GM21825 (cell line): ENCODE measurements around the gene TECPR2.

Source experiments
- ATAC-seq: cut with Tn5 transposase; IDR thresholded peaks from one replicate; pipeline ENCODE4 v1.9.1; 2021; ENCODE audit warnings: mild to moderate bottlenecking, moderate library complexity; ENCODE audit not compliant: unreplicated experiment

The TECPR2 gene

DNA sequence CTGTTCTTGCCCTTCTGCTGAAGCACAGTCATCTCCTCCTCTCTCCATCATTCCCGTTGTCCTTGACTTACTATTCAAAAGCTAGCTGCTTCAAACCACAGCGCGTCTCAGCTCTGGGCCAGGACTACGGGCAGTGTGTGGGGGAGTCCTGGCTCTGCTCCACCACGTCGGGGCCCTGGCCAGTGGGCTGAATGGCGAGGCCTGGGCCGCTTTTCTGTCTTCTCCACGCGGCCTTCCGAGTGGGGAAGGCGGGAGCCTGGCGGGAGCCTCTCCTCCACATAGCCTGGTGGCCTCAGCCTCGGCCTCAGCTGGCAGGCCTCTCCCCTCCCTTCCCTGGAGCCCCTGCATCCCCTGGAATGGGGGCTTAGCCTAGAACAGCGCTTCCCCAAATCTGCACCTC, 130.4 kb downstream of the TECPR2 start:
- no peak for ATAC-seq

DNA sequence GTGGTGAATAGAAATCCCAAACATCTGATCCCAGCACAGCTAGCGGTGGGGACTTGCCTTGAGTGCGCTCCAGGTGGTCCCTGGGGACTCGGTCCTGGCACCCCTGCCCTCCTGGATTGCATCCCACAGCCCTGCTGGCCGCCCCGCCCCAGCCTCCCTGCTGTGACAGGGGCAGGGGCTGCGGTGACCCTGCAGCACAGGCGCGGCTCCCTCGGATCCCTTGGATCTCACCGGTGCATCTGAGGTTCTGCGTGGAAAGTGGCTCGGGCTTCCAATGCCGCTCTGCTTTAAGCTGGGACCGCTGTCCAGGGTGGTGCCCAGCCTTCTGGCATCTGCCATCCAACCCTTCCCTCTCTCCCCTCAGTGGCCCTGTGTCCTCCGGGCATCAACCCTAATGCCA, 130.8 kb downstream of the TECPR2 start:
- ATAC-seq, result no peak

DNA sequence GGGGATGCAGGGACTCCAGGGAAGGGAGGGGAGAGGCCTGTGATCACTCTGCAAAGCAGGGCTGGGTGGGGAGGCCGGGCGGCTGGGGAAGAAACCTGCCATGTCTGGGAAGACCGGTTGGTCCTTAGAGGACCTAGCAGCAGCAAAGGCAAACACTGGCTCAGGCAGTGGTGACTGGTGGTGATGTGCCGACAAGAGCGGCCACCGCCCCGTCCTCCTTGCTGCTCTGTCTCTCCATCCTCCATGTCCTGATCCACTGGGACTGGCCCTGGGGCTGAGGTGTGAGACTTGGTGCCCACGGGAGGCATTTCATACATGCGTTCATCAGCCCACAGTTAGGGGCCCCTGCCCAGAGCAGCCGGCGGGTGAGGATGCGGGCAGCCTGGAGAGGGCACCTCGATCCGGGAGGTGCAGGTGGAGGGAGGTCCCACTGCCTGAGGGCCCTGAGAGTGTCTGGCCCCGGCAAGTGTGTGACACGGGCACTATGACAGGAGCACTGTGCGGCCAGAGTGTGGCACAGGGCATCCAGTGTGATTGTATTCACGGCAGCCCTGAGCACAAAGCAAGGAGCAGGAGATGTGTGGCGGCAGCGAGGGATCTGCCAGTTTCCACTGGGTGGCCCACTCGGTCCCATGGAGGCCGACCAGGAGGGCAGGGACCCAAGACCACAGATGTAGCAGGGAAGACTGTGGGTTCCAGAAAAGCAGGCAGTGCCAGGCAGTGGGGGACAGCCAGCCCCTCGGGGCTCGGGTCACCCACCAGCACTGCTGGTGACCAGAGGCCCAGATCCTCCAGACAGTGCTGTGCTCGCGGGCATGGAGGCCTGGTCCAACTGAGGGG, 133.0 kb downstream of the TECPR2 start:
- no peak for ATAC-seq

DNA sequence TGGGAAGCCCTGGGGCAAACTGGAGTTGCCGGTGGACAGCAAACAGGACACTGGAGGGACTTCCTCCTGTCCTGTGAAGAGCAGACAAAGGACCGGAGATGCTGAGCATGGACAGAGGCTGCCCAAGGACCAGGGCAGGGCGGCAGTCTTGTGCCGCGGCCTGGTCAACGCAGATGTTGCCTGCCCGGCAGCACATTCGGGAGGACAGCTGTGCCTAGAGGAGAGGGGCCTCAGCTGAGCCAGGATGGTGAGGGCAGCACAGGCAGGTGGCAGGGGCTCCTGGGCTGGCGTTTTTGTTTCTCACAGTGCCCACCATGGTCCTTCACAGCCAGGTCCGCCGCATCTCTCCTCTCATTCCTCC, 133.6 kb downstream of the TECPR2 start:
- no peak for ATAC-seq

DNA sequence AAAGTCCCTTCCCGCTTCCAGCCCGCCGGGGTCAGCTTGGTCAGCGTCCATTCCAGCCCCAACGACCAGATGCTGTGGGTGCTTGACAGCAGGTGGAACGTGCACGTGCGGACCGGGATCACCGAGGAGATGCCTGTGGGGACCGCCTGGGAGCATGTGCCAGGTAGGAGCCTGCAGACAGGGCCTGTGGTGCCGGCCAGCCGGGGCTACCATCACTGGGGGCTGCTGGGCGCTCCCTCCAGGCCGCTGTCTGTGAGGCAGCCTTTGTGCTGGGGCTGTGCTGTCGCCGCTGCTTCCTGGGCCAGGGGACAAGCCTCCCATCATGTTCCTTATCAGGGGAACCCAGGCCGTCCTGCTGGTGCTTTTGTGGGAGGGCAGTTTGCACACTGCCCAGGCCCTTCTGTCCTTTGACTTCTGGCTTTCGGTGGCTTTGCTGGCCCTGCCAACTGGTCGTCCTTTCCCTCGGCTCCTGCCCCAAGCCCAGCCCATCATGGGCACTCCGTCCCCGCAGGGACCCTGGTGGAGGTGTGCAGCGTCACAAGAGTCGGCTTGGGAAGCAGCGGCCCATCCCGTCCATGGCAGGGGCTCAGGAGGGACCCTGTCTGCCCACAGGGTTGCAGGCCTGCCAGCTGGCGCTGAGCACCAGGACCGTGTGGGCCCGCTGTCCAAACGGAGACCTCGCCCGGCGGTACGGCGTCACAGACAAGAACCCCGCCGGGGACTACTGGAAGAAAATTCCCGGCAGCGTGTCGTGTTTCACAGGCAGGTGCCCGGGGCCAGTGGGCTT, 134.4 kb downstream of the TECPR2 start:
- ATAC-seq, result no peak

DNA sequence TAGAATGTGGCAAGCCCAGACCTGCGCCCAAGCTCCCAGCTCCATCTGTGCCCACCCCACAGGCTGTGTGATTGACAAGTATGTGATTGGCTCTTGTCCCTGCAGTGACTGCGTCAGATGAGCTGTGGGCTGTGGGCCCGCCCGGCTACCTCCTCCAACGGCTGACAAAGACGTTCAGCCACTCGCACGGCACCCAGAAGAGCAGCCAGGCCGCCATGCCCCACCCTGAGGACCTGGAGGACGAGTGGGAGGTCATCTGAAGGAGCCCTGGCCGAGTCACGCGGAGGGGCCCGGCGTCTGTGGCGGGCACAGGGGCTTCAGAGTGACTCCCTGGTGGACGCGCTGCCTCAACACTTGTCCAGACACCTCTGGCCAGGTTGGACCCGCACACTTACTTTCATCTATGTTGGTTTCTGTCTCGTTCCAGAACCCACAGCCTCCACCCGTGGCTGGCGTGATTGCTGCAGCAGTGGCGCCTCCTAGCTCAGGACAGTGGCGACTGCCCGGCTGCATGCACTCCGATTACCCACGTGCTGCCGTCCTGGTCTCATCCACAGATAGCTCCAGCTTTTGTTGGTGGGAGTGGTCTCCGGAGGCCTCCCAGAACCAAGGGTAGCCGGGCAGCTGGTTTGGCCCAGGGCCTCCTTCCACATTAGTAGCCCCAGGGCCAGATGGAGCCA, 135.4 kb downstream of the TECPR2 start:
- no peak for ATAC-seq

DNA sequence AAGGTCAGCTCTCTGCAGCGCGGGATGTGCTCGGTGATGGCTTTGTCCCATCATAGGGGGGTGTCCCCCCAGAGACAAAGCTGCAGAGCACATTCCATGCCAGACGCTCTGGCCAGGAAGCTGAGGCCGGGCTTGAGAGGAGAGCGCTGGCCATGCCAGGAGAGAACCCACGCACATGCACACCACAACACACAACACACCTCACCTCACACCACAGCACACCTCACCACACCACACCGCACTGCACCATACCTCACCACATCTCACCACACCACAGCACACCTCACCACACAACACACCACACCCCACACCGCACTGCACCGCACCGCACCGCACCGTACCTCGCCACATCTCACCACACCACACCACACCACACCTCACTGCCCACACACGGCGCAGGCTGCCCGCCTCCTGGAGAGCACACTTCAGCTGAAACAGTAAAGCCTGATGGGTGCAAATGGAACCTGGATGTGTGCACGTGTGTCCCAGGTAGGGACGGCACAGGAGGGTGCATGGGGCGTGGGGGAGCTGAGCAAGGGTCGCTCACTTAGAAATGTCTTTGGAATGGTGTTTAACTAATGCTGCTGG, 136.0 kb downstream of the TECPR2 start:
- no peak for ATAC-seq

DNA sequence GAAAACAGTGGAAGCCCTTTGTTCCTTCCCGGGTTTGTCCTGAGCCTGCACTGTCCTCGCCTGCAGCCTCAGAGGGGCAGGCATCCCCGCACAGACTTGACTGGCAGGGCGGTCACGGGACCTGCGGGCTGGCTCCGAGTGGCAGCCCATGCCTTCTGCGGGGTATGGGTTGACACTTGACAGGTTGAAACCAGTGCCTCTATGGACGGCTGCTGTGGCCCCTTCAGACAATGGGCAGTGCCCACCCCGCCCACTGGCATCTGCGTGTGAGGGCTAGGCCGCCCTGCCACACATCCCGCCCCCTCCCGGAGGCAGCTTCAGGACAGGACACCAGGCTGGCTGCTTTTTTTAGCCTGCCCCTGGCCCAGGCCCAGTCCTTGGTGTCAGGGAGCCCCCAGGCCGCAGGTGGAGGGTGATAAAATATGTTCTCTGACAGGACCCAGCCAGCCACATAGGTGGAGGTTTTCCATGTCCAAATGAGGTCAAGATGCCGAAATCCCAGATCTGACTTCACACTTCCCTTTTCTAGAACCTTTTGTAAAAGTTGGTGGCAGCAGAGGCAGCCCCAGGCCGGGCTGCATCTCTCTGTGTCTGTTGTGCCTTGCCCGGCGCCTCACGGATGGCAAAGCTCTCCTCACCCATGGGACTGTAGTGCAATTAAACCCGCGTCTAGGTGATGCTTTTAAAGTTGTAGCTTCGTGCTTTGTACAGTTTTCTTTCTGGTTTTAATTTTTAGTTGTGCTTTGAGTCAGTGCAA, 136.8 kb downstream of the TECPR2 start:
- ATAC-seq, result no peak

DNA sequence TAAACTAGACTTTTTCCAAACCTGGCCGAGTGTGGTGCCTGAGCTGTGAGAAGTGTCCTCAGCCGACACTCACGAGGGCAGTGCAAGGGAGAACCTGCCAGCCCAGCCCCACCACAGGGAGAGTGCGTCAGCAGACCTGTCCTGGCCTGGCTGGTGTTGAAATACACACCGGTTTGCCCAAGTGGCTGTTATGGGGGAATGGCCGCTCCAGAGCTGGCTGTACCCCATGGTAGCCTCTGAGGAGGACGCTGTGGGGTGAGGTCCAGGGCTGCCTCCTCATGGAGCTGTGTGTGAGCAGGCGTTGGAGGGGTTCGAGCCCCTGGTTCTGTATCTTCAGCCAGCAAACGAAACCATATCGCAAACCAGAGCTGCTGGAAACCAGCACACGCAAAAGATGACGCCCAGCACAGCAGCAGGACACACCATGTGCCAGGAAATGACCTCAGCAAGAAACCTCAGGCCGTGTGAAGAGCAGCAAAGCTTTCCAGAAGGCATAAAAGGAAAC, 137.5 kb downstream of the TECPR2 start:
- no peak for ATAC-seq

DNA sequence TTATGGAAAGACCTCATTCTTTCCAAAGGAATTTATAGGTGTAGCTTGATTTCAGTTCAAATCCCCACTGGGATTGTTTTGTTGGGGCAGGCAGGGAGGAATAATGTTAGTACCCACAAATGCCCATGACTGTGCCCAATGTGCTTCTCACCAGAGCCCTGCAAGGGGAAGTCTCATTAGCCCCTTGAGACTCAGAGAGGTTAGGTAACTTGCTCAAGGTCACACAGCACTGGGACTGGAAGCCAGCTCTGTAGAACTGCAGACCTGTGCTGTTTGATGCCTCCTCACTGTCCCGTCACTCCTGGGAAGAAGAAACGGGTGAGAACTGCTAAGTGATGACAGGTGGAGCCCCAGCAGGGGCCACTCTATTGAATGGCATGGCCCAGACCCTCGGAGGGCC, 138.0 kb downstream of the TECPR2 start:
- ATAC-seq, result no peak

DNA sequence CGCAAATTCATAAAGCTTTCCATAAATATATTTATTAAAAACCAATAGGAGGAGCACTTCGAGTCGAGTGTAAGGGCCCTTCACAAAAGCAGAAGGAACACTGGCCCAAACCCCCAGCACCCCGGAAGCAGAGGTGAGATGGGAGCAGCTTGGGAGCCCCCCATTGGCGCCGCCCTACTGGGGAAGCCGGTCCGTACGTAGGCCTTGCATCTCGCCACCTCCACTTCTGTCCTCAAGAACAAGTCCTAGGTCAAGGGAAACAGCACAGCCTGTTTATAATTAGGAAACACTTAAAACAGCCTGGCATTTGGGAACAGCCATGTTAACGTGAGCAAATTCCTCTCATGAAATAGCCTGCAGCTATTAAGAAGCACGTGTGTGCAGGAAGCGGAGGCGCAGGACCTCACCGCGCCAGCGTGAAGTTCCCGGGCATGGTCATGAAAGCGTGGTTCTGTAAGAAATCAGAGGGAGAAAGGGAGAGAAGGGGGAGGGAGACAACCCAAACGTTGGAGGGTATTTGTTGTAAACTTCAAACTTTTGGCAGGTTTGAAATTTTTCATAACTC, 139.1 kb downstream of the TECPR2 start:
- ATAC-seq, result no peak

DNA sequence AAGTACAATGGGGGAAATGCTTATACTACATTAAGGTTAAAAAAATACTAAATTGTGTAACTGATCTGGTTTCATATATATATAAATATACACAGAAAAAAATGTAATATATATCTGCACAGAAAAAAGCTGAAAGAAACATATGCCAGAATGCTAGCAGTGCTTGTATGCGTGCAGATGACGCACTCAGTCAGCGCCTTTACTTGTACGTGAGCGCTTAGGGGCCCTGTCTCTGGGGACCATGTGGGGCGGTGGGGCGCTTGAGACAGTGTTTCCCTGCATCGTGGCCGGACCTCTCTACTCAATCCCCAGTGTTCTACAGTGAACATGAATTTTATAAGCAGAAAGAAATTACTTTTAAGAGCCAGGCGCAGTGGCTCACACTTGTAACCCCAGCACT, 139.8 kb downstream of the TECPR2 start:
- ATAC-seq, result no peak

DNA sequence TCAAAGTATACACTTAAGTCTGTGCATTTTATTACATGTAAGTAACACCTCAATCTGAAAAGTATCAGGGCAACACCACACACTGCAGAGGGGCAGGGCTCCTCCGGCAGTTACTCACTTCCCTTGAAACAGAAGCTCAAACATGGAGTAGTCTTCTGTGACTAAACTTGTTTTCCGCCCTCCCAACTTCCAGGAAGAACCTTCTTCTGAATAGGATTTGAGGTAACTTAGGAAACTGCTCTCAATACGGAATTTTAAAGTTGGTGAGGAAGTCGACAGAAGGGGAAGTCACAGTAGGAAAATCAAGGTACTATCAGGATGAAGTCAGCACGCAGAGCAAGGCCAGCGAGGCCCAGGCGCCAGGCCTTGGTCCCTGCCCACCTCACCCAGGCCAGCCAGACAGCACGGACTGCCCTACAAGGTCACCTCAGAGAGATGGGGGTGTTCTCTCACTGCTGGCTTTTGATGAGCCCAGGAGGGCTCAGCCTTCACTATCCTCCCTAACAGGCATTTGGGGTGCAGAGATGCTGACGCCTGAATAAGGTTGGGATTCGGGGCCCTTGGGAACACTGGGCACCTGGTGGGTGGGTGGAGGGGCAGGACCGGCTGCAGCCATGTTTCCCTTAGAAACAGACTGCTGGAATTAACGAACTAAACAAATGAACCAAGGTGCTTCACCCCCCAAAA, 141.0 kb downstream of the TECPR2 start:
- ATAC-seq, result no peak

DNA sequence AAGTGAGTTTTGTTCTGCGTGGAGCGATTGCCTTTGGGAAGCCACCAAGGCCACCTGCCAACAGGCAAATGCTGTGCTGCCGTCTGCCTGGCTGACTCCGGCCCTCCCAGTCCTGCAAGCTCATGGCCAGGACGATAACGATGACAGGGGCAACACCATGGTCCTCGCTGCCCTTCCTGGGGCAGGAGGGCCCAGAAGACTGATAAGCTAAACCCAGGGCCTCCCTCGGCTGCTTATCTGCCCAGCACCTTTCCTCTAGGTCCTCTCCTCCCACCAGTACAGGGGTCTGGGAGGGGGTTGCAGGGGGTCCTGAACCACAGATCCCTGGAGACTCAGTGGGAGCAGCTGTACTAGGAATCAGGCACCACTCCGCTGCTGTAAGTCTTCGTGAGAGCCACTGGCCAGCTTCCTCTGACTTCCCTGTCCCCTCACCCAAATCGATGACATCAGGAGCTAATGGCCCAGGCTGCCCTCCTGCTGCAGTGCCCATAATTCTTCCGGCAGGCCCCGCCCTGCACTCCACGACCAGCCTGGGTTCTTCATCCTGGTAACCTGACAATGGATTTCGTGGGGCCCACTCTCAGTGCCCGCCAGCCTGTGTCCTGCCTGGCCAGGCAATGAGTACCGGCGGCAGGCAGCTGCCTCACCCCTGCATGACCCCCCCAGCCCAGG, 141.7 kb downstream of the TECPR2 start:
- no peak for ATAC-seq

DNA sequence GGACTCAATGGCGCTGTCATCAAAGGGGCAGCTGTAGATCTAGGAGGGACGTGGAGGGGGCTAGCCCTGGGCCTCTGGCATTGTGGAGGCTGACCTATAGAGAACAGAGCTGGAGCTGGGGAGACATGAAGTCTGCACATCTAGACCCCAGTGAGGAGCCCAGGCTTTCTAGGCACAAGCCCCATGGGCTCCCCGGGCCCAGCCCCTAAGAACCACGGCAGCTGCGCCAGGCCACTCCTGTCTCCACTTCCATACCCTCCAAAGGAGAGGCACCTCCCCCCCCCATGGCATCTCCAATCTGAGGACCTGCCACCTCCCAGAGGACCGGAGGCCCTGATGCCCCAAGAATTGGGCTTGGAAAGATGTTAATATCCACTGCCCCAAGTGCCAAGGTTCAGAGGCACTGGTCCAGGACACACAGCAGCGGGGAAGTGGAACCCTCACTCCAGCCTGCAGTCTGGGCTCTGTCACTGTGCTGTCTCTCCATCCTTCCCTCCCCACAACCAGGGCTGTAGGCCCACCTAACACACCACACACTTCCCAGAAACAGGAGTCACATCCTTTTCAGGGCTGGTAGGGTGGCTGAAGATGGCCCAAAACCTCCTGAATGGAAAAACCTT, 142.4 kb downstream of the TECPR2 start:
- ATAC-seq, result no peak

DNA sequence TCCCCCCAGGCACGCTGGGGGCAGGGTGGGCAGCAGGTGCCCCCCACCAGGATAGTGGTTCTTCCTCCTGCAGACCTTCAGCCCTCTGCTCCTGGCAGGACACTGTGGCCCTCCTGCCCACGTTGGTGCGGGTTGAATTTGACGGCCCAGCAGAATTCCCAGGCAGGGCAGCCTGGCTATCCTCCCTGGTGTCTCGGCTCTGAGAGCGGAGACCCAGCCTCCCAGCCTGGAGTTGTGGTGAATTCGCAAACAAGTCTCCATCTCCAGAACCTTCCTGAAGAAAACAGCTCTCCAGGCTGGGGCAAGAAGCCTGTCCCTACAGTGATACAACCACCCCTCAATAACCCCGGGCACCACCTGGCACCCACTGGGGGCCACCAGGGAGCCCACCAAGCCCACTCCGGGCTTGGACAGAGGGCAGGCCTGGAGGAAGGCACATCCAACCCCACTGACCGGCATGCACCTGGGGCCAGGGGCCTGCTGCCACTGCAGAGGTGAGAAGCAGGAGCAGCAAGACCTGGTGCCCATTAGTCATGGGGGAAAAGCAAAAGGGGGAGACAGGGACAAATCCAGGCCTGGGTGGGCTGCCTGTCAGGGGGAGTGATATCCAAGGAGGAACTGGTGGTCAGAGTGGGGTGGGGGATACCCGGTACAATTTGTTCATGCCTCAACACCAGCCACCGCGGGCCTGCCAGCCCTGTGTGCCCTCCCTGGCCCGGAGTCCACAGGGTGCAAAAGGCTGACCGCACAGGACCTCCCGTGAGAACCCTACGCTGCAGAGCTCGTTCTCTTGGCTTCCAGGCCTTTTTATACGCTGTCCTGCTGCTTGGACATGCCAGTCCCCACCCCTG, 143.3 kb downstream of the TECPR2 start:
- ATAC-seq, result no peak

DNA sequence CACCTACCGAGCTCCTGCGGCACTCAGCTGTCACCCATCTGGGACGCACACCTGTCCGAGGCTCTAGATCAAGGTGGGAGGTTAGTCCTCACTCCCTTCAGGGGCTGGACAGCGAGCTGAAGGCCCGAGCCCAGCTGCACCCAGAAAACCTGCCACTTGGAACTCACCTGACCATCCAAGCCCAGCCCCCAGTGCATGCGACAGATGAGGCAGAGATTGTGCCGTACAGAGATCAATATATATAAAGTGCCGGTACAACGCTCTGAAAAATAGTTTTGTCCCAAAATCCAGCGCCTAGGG, 143.8 kb downstream of the TECPR2 start:
- ATAC-seq, result no peak
